Activated CD4-positive, alpha-beta T cell treated with anti-CD3 and anti-CD28 coated beads, Interleukin-2, amount 50 U/mL, for 16 hours (primary cell): ENCODE data around the gene FBXO7.
A peak's percentile ranks its signal among the peaks of the same experiment; 100 is the strongest.
"Not testable (repeated sequence)": the region's sequence is repeated elsewhere in the genome, so short reads cannot be mapped to it uniquely, and the experiment has no call there.

Experiments
- DNase-seq: peaks from one replicate; pipeline ENCODE4 v3.0.0-alpha.2; 2020

Gene FBXO7

DNA sequence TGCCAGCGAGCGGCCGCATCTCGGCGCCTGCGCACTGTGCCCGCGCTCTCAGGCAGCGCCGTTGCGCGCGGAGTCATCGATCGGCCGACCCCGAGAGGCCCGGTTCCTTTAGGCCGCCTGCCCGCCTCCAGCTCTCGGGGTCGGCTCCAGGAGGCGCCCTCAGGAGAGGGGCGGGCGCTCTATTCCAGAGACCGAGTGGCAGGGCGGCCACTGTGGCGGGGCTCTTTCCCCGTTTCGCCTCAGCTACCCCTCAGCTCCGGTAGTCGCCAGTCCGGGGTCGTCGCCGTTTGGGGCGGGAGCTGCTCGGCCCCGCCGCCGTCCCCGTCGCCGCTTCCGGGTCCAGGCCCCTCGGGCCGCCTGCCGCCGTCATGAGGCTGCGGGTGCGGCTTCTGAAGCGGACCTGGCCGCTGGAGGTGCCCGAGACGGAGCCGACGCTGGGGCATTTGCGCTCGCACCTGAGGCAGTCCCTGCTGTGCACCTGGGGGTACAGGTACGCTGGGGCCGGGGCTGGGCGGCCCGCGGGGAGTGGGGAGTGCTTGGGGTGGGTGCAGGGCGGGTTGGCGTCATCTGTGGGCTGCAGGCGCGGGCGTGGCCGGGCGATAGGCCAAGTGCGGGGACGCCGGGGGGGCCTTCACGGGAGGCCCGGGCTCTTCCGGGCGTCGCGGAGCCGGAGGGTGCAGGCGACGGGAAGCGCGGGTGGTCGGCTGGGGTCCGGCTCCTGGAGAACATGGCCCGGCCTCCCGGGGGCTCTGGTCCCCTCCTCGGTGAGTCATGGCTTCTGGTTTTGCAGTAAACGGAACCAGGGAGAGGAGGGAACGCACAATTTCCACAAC, at the start of gene FBXO7:
Gene FBXO7, plus strand, starts transcription at position 177 of the 833 bp plus-strand sequence. Its CDS starts 192 bp downstream, at position 369.
- DNase-seq: peak; percentile 87

DNA sequence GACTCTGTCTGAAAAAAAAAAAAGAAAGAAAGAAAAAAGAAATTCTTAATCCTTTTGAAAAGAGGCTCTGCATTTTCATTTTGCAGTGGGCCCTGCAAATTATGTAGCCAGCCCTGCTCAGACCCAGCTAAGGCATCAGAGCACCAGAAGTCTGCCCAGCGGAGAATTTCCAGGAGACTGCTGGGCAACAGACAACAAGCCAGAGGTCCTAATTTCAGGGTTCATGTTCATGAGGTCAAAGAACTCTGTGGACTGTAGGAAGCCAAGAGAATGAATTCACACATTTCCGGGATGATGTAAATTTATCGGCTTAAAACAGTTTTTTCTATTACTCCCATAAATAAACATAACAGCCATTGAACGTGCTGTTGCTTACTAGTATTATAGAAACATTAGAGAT, 47.7 kb upstream of the FBXO7 start:
- no peak for DNase-seq

DNA sequence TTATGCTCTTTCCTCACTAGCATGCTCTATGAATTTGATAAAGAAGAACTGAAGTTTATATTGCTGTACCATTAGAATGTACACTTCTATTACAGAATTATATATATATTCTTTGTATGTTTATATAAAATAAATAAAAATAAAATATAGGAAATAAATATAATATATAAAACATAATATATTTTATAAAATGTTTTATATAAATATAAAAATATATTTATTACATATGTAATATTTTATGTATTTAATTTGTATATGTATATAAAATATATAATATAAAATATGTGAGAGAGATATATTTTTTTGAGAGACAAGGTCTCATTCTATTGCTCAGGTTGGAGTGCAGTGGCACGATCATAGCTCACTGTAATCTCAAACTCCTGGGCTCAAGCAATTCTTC, 44.3 kb upstream of the FBXO7 start:
- no peak for DNase-seq

DNA sequence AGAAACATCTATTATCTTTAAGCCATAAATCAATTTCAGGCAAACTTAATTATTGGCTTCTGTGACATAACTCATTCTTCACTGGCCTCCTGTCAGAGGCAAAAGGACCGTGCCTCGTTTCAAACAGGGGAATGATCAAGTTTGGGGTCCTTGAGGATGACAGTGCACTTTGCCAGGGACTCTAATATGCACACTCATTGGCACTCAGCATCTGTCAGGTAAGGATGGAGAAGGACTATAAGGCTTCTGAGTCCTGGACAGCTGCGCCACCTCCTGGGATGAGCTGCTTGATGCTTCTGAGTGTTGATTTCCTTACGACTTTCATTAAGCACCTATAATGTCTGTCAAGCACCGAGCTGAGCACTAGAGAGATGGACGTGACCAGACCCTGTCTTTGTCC, 30.5 kb upstream of the FBXO7 start:
- DNase-seq: peak; percentile 6

DNA sequence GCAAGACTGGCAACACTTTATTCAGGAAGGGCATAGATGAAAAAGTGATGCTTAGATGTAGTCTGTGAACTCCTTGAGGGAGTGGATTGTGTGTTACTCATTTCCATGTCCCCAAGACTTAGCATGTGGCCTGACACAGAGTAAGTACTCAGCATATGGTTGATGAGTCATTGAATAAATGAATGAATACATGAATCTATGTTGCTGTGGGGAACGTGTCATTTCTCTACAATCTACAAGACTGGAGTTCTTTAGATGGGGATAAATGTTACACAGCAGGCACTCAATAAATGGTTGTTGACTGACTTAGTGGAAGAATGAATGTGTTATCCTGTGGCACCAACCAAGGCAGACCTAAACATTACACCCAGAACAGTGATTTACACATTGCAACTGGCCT, 28.3 kb upstream of the FBXO7 start:
- DNase-seq: no peak

DNA sequence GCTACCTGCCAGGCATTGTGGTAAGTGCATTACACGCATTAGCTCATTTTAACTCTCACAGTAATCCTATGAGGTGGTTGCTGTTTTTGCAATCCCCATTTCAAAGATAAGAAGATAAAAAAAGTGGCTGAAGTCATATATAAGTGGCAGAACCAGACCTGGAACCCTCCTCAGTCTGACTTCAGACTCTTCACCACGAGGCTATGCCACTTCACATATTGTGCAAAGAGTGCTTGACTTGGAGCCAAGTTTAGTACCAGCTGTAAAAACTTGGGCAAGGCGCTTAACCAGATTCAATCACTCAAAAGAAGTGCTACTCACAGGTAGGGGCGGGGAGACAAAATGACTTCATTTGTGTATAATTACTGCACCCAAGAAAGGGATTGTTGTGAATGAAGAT, 25.6 kb upstream of the FBXO7 start:
- DNase-seq: no peak

DNA sequence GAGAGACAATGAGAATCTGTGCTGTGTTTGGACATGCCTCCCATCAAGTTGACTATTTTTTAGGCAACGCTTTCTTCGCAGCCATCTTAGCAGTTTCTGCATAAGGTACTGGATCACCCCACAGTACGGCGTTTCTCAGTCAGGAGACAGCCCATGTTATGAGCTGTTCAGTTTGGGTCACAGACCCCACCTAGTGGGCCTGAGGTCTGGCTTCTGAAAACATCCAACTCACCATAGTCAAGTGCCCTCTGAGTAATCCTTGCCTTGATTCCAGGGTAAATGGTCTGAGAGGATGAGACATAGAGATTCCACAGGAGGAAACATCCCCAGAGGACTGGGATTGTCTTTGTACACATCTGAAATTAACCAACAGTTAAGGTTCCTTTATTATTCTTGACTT, 17.6 kb upstream of the FBXO7 start:
- DNase-seq: no peak

DNA sequence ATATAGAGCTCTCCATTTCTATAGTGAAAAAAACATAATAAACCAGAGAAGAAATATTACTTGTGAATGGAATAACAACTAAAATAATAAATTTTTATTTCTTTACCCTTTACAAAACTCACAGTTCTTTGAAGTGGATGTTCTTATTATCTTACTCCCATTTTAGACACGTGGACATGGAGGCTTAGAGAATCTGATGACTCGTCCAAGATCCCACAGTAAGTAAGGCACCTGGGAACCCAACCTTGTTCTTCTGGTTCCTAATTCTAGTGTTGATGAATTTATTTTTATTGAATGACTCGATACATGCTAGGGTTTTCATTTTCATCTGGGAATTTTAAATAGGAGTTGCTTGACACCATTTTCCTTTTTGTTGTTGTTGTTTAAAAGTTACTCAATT, 12.2 kb upstream of the FBXO7 start:
- DNase-seq: no peak

DNA sequence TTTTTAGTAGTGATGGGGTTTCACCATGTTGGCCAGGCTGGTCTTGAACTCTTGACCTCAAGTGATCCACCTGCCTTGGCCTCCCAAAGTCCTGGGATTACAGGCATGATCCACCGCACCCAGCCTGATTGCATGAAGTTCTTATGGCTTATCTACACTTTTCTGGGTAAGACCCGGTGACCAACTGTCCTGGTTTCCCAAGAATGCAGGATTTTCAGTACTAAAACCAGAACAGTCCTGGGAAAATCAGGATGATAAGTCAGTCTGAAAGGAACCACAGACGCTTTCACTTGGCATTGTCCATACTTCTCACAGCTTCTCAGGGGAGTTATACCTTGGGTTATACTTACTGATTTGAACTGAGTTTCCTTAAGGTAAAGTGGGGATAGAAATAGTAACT, 8.9 kb upstream of the FBXO7 start:
- no peak for DNase-seq

DNA sequence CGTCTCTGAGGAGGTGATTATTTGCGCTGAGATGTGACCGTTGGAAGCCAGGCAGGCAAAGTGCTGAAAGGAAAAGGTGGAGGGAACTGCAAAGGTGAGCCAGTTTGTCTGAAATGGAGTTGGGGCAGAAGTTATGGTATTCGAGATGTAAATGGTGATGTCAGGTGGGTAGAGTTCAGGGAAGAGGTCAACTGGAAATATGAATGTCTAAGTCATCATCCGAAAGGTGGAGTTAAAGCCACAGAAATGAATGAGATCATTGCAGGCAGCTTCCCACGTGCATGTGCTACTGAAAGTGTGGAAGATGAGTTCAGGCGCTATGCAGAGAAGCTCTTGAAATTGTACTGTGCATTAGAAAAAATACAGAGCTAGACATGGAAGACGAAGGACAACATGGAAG, 8.1 kb upstream of the FBXO7 start:
- no peak for DNase-seq

DNA sequence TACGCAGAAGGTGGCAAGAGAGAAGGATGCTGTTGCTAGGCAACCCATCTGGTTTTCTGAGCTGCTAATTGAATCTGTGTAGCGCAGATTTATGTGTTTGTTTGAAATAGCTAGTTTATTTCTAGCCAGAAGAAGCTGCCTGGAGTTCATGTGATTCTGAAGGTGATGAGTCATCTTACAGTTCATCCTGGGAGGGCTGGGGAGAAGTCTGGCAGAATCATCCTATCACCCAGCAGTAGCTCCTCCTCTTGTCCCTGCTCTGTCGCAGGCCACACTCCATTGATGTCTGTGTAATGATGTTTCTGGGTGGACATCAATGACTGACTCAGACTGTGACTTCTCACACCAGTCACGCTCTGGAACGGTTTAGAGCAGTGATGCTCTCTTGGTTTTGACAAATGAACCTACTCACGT, 4.8 kb upstream of the FBXO7 start:
- no peak for DNase-seq

DNA sequence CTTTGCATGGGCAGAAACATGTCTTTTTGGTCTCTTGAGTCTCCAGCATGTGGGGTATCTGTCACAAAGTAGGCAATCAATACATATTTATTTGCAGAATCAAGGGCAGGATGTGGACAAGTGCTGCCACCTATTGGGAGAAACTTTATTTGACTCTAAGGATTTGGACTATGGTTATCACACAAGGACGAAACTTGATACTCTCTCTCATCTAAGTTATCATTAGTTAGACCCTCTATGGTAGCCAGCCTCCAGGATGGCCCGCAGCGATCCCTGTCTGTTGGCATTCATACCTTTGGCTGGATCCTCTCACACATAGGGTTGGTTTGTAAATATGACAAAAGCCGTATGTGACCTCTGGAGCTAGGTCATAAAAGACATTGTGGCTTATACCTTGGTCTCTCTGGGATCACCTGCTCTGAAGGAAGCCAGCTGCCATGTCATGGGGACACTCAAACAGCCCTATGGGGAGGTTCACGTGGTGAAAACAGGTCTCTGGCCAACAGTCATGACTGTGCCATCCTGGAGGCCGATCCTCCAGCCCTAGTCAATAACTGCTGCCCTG, 1.1 kb upstream of the FBXO7 start:
- peak; percentile 82 for DNase-seq

DNA sequence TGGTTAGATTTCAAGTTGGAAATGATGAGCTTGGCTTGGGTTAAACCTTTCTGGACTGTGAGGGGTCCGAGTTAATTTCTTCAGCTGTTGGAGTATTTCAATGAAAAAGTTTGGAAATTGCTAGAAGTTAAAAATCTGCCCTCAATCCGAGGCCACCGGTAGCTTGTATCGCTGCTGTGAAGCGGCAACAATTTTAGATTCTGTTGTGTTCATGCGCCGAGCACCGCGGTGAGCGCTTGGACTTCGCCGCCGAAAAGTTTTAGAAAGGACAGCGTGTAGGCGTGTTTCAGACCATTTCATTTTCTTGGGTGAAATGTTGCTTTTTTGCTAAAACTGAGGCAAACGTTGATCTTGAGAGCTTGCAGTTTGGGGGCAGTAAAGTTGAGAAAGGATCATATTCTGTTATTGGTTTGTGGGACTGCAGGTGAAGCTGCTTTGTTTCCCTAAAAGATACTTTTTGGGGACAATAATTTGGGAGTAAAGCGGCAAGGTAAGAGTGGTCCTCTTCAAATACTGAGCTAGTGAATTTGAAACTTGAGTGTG, 928 bp downstream of the FBXO7 start:
- DNase-seq: peak; percentile 26

DNA sequence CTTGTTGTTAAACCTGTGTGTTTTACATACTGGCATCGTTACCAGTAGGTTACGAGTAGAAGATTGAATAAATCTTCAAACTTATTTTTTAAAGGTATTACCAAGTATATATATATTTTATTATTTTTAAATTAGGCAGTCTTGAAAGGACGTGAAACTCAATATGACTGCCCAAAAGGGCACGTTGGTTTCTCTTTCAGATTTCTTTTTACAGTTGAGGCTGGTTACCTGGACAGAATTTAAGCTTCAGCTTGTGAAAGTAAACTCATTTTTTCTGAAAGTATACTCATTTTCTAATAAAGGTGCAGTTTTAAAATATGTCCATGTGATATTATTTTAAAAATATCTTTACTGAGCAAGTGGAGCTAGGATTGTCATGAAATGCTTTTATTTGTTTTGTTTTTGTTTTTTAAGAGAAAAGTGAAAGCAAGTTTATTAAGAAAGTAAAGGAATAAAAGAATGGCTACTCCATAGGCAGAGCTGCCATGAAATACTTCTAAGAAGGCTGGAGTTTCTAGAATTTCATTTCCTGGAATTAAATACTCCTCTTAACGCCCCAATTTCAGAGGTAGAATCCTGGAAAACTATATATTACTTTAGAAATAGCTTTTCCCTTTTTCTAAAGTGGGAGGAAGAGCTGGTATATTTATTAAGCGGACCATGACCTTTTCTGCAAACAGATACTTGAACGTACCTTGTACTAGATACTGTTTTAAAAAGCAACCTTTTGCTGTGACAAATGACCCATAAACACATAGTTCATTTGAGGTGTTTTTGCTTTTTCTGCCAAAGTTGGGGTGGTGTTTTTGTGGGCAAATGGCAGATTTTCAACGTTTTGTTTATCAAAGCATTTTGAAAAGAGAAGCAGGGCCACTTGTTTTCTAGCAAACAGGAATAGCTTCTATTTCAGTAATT, 1.9 kb downstream of the FBXO7 start:
- peak; percentile 28 for DNase-seq

DNA sequence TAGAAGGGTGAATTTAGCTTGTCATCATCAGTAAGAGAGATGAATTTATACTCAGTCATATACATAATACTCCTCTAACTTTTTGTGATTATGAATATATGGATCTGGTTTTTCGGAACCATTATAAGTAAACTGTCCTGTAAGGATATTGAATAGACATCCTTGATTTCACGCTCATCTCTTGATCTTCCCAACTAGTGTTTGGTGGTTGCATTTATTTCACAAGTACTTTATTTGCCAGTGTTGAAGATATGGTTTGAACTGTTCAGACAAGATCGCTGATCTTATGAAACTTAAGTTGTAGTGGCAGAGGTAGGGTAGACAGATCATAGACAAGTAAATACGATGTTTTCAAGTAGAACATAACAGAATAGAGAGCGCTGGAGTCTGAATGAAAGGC, 3.0 kb downstream of the FBXO7 start:
- no peak for DNase-seq

DNA sequence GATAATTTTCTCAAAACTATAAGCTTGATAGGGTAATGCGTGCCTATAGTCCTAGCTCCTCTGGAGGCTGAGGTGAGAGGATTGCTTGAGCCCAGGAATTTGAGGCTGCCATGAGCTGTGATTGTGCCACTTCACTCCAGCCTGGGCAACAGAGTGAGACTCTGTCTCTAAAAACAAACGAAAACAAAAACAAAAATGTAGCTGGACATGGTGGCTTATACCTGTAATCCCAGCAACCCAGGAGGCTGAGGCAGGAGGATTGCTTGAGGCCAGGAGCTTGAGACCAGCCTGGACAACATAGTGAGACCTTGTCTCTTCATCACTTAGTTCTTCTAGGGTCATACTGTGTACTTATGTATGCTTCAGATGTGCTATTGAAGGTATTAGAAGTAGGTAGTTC, 3.9 kb downstream of the FBXO7 start:
- DNase-seq: not testable (repeated sequence)

DNA sequence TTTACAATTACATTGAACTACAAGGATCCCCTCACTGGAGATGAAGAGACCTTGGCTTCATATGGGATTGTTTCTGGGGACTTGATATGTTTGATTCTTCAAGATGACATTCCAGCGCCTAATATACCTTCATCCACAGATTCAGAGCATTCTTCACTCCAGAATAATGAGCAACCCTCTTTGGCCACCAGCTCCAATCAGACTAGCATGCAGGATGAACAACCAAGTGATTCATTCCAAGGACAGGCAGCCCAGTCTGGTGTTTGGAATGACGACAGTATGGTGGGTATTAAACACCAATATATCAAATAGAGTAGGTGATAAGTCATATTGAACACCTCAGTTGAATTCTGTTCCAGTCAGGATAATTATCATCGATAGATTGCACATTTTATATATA, 4.4 kb downstream of the FBXO7 start:
- no peak for DNase-seq

DNA sequence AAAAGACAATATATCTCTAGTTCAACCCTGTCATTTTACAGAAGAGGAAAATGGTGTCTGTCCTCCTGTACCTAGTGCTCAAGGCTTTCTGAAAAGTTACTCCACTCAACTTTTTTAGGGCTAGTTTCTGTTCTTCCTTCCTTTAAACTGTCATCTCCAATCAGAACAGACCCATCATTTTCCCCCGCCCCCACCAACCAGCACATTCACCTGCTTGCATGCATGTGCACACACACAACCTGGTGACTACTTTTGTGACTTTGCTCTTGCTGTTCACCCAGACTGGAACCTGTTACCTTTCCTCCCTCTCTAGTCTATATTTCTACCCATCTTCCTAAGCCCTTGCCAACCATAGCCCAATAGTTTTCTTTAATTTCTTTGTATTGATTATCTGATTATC, 5.6 kb downstream of the FBXO7 start:
- DNase-seq: no peak

DNA sequence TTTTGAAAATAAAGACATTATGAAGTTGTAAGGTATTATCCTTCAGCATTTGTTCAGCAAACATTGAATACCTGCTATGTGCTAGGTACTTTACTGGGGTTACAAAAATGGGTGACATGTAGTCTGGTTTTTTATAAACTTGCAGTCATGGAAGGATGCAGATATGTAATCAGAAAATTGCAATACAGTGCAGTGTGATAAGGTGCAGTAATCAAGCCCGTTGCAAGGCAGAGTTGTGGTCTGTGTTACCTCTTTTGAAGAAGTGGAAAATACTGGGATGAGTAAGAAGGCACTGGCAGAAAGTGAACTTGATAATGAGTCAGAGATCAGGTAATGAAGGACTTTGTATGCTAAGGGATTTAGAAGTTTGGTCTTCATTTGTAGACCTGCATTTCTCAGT, 8.1 kb downstream of the FBXO7 start:
- DNase-seq: peak; percentile 81

DNA sequence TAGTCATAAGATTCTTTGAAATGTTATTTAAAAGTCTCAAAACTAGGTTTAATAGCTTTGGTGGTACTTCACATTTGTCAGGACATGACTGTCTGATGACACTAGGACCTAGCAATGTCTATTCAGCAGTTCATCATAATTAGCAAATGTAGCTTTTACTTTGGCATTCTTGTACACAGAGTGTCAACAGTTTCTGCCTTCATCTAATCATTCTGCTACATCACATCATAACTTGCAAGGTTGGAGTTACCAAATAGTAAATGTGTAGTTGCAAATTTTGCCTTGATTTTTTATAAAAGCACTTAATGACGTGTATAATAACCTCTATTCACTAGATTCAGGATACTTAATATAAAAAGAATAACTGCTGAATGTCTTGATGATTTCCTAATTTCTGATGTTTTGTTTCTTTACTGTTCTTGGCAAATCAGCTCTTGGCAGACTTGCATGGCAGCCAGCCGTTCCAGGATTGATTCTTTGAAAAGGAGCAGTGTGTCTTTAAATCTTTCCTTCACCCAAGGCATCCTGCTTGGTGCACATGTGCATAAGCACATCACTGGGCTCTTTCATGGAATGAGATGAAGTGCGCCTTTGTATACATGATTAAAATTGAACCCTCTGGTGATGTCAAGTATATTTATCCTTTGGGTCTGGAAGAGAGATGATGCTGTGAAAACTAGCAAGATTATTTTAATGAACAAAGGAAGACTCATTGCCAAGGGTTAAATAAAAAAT, 12.2 kb downstream of the FBXO7 start:
- no peak for DNase-seq

DNA sequence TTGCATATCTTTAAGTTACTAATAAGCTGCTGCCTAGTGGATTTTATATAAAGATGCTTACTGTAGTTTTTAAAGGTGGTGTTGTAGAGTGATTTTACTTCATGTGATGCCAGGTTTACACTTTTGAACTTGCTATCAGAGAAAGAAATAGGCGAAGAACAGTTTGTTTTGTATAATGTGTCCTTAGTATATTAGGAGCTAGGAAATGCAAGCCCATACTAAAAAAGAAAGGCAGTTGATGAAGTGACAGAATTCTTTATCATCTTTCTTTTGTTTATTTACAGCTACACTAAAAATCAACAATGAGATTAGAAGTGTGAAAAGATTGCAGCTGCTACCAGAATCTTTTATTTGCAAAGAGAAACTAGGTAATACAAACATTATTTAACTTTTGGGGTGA, 12.8 kb downstream of the FBXO7 start:
- DNase-seq: no peak

DNA sequence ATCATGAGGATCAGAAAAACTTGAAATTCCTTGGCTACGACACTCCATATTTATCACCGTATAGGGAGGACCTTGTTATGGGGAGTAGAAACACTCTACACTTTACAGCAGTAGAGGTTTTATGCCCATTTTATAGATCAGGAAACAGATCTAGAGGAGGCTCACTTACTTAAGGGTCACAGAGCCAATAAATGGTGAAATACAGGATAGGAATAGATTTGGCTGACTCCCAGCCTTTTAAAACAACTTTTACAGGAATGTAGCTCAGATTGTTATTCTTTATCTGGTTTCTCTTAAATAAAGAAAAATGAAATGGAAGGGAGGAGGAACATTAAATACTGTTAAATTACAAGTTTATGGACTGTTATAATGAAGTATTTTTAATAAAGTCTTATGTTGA, 14.8 kb downstream of the FBXO7 start:
- no peak for DNase-seq

DNA sequence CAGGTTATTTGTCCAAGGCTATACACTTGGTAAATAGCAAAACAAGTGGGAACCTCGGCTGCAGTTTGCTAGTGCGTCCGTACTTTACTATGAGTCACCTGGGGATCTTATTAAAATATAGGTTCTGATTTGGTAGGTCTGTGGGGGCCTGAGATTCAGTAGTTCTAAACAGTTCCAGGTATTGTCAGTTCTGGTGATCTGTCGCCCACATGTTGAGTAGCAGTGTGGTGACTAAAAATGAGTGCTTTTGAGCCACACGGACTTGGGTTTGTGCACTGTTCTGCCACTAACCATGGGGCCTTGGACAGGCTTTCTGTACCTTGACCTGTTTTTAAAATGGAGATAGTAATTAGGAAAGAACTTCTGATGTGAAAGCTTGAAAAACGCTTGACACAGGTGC, 15.7 kb downstream of the FBXO7 start:
- DNase-seq: no peak
